K562 (cell line): Measurements from ENCODE around the gene MTX3. TPM values are rescaled to one million over a fixed set of nuclear protein-coding genes. Genes with fewer than 3 reads are reported as not detected.

Experiments used
- ATAC-seq: fragments of 200-7000 bp; cut with Tn5 transposase; 3 replicates; pipeline ENCODE4 v1.9.1; 2020; ENCODE audit warnings: moderate library complexity
- BruUV-seq: library from RNA; stranded (reverse); fragments of 400-500 nt; replicated peaks from 2 replicates; lab custom pipeline; 2021; lab: Mats Ljungman, UMichigan
- CTCF ChIA-PET: fragments of 300-600 bp; formaldehyde crosslinking; extraction: SDS; loops from one replicate; lab custom pipeline; 2021; ENCODE audit warnings: low intra/inter-chr PET ratio; lab: Yijun Ruan, JAX
- POLR2A ChIA-PET: fragments of 300-600, 350-650 bp; sonication (Branson Sonifier 250); formaldehyde crosslinking; extraction: SDS; loops from one replicate; lab custom pipeline; 2021; ENCODE audit warnings: antibody characterized with exemption, inconsistent platforms; lab: Yijun Ruan, JAX
- DNase-seq, 4 experiments: peaks; one replicate each; pipeline versions ENCODE4 v3.0.0 to v3.0.0-alpha.2; 2011 to 2018; ENCODE audit warnings: low spot score in 3 of 4, mixed read lengths in 3 of 4; ENCODE audit errors: extremely low read depth in 1 of 4
- FAIRE-seq: peaks from 2 replicates; lab custom pipeline; 2011; peaks lifted over from hg19 to GRCh38; lab: Jason Lieb, UNC
- H2AFZ ChIP-seq: 2 replicates; pipeline ENCODE4 v1.6.0; 2011; ENCODE audit warnings: low read depth, low read length, control low read depth, inconsistent platforms
- H3K27ac ChIP-seq: fragments of 200-600 bp; 3 replicates; pipeline ENCODE4 v1.8.0; 2011; ENCODE audit warnings: low read depth, mild to moderate bottlenecking, control low read depth, inconsistent platforms, low read length, moderate library complexity, mixed read lengths; ENCODE audit errors: extremely low read depth
- H3K27me3 ChIP-seq, 2 experiments: fragments of 300-600 bp in 1 of 2; 2 replicates in 1 of 2; 3 replicates in 1 of 2; pipeline versions ENCODE4 v1.6.0 to v1.8.0; 2011; ENCODE audit warnings: inconsistent platforms in 2 of 2, low read length in 2 of 2, mild to moderate bottlenecking in 1 of 2, mixed read lengths in 1 of 2, moderate library complexity in 1 of 2; ENCODE audit not compliant: control insufficient read depth in 2 of 2, insufficient read depth in 2 of 2
- H3K36me3 ChIP-seq: fragments of 300-600 bp; 3 replicates; pipeline ENCODE4 v1.8.0; 2011; ENCODE audit warnings: mild to moderate bottlenecking, low read length, inconsistent platforms; ENCODE audit not compliant: control insufficient read depth, insufficient read depth
- H3K4me1 ChIP-seq, 2 experiments: fragments of 200-600 bp in 1 of 2; replicated peaks in 1 of 2; 2 replicates in 1 of 2; 3 replicates in 1 of 2; pipeline versions ENCODE4 v1.5.1 to v1.8.0; 2011; ENCODE audit warnings: inconsistent platforms in 2 of 2, low read length in 2 of 2, mild to moderate bottlenecking in 1 of 2, mixed read lengths in 1 of 2, moderate library complexity in 1 of 2; ENCODE audit not compliant: control insufficient read depth in 2 of 2, insufficient read depth in 2 of 2
- H3K4me2 ChIP-seq: 2 replicates; pipeline ENCODE4 v1.6.1; 2011; ENCODE audit warnings: low read length, control low read depth, inconsistent platforms, mixed read lengths; ENCODE audit not compliant: insufficient read depth
- H3K4me3 ChIP-seq: fragments of 200-600 bp; sonication (generic), shearing (Covaris generic); 2 replicates; pipeline ENCODE4 v1.5.1; 2016; ENCODE audit warnings: control low read depth, inconsistent platforms
- H3K79me2 ChIP-seq: fragments of 200-600 bp; 3 replicates; pipeline ENCODE4 v1.8.0; 2011; ENCODE audit warnings: low read length, inconsistent platforms; ENCODE audit not compliant: control insufficient read depth, insufficient read depth
- H3K9ac ChIP-seq, 2 experiments: 2 replicates each; pipeline versions ENCODE4 v1.6.0 to v1.6.1; 2011; ENCODE audit warnings: low read depth in 2 of 2, low read length in 2 of 2, control low read depth in 1 of 2, inconsistent platforms in 1 of 2, mild to moderate bottlenecking in 1 of 2, mixed read lengths in 1 of 2; ENCODE audit not compliant: insufficient read depth in 1 of 2
- H3K9me1 ChIP-seq: one replicate; pipeline ENCODE4 v1.6.0; 2011; ENCODE audit warnings: inconsistent platforms, mild to moderate bottlenecking, low read length, moderate library complexity; ENCODE audit not compliant: control insufficient read depth, insufficient read depth
- H3K9me3 ChIP-seq: replicated peaks from 2 replicates; pipeline ENCODE4 v1.5.1; 2011; ENCODE audit warnings: low read depth, low read length, inconsistent platforms; ENCODE audit not compliant: control insufficient read depth, insufficient read depth
- H4K20me1 ChIP-seq: replicated peaks from 2 replicates; pipeline ENCODE4 v1.6.1; 2011; ENCODE audit warnings: low read length, inconsistent platforms, mixed read lengths; ENCODE audit not compliant: control insufficient read depth, insufficient read depth
- AFF1 ChIP-seq, 2 experiments: fragments of 450-650 bp; IDR thresholded peaks; 2 replicates each; pipeline ENCODE4 v1.6.1; 2018; ENCODE audit warnings: mild to moderate bottlenecking in 2 of 2, low read depth in 1 of 2; ENCODE audit not compliant: partially characterized antibody in 2 of 2
- CBFA2T2 ChIP-seq: fragments of 450-650 bp; conservative IDR thresholded peaks from 2 replicates; pipeline ENCODE4 v1.6.1; 2017; ENCODE audit warnings: mild to moderate bottlenecking
- FUS ChIP-seq: fragments of 200-400 bp; formaldehyde crosslinking; optimal IDR thresholded peaks from 2 replicates; pipeline ENCODE3; 2017; ENCODE audit warnings: low read depth, low read length
- MTF1 ChIP-seq: fragments of 250-450 bp; sonication (Bioruptor Pico); IDR thresholded peaks from 2 replicates; pipeline ENCODE4 v1.9.0; 2021; ENCODE audit warnings: moderate library complexity, mild to moderate bottlenecking, inconsistent platforms, borderline replicate concordance
- TRIM25 ChIP-seq: fragments of 450-650 bp; IDR thresholded peaks from 2 replicates; pipeline ENCODE4 v1.7.0; 2016; ENCODE audit warnings: borderline replicate concordance
- ZNF263 ChIP-seq: sonication (generic); formaldehyde crosslinking; IDR thresholded peaks from 2 replicates; pipeline ENCODE4 v1.8.0; 2022; ENCODE audit warnings: mild to moderate bottlenecking, missing genetic modification reagents, borderline replicate concordance
- WGBS: fragments of 100-300 bp; shearing (Covaris generic); methylation state at CpG from one replicate; pipeline ENCODE4 v1.1.6; 2016; ENCODE audit warnings: low coverage, mixed read lengths; ENCODE audit not compliant: insufficient coverage; ENCODE audit errors: missing lambda C conversion rate; 5-methylcytosine and 5-hydroxymethylcytosine counted together
- in situ Hi-C: fragments of 300-500 bp; cut with MboI; formaldehyde crosslinking; loops from 4 replicates; pipeline ENCODE4 v1.15.0; 2018; ENCODE audit warnings: inconsistent platforms, mixed read lengths
- intact Hi-C: fragments of 100-400 bp; cut with micrococcal nuclease; formaldehyde crosslinking; loops from 2 replicates; pipeline ENCODE4 v1.14.2; 2022
- polyA plus RNA-seq, 8 experiments: library from polyadenylated mRNA; depleted of rRNA in 4 of 8; stranded (reverse) in 5 of 8; unstranded in 3 of 8; fragments of >200 nt; fragmentation: Nextera tagmentation in 2 of 8; fragmentation: Illumina TruSeq in 1 of 8; extraction: Ambion mirVana in 2 of 8; extraction: Trizol in 1 of 8; gene quantifications; 2 replicates each; pipeline versions ENCODE4 v1.2.1 to v1.2.3, GENCODE V29; 2011 to 2014; ENCODE audit warnings: inconsistent platforms in 1 of 8, missing spikeins in 1 of 8
- total RNA-seq, 7 experiments: library from RNA; depleted of rRNA in 6 of 7; stranded (reverse); fragments of >200 nt in 6 of 7; fragmentation: Illumina TruSeq in 2 of 7; extraction: Trizol in 2 of 7; gene quantifications; 2 replicates each; pipeline versions ENCODE4 v1.2.1 to v1.2.3, GENCODE V29; 2011 to 2021; ENCODE audit warnings: low replicate concordance in 1 of 7
- TF ChIP-seq, protein P1 (sequence below): fragments of 250-450 bp; sonication (Bioruptor Pico); IDR thresholded peaks from 2 replicates; pipeline ENCODE4 v1.5.0; 2021; ENCODE audit warnings: mild to moderate bottlenecking, moderate library complexity

The MTX3 gene
- total and polyA plus RNA-seq, 9 of the 15 experiments (the other 6 are each of a cell fraction or from before 2014, with no cell fraction given): 0.04 to 0.36 (median 0.15) TPM; not detected in 1

DNA sequence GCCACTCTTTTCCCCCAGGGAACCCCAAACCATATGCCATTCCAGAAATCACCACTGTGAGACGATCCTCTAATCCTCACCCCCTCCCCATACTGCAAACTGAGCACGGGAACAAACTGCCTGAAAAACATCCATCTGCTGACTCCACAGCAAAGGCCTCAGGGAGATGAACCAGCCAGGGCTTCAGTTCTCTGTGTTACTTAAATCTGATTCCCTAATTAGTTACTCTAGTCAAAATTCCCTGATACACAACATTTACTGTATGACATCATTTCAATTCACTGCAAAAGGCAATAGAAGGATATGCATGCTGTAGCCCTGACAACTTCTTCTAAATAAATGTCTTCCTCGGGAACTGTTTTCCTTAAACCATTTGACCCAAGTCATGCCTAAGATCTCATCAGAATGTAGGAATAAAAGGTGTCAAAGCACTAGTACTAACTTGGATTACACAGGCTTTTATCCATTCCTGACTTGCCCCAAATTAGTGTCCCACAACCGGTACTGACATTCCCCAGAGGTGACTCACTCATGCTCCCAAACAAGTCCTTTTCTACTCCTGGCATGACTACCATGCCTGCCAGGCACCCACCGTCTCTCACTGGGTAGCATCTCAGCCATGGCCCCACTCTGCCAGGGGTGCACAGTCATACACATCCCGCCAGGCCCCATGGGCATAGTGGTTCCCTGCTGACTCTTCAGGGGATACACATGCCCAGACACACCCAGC, 35.0 kb downstream of the MTX3 start (continued):
- no peak for TF ChIP-seq AFF1 (IDR thresholded peaks at IDR 0.05; ENCODE audit: low read depth in 1 of 2, partially characterized antibody in 2 of 2)
- no peak for TF ChIP-seq ZNF263 (CRISPR knock-in tag)
- no peak for TF ChIP-seq MTF1 (CRISPR knock-in tag)
- no peak for TF ChIP-seq FUS
- TF ChIP-seq, all 486 proteins: peak for 0

GRCh38 chr5:79955356-79955895, 35.6 kb downstream of the MTX3 start:
- no peaks in the 10 kb centered on the region for H3K9me1 ChIP-seq
- ChIA-PET CTCF (interaction anchor here (0.7 kb wide), 1 partner anchor 827 kb away, joined by 3 read pairs; no protein-coding TSS in a partner anchor), POLR2A (no interaction called here)
- intact Hi-C loops (no loop called here), in situ Hi-C loops (no loop called here)
- no peak overlapping the region for H3K27ac ChIP-seq
- FAIRE-seq (no peak), DNase-seq (no peak), ATAC-seq (no peak)
- H3K9ac ChIP-seq: no peak overlapping the region
- WGBS: 1% methylated on average over 5 of the region's 5 CpGs
- no peaks in the 10 kb centered on the region for H3K9me3 ChIP-seq
- no peak overlapping the region for H3K4me3 ChIP-seq
- peaks cover 2 to 31% of the 10 kb centered on the region in 2 experiments; a peak in 3 of 5 replicates for H3K27me3 ChIP-seq
- H2AFZ ChIP-seq: no peak overlapping the region
- H4K20me1 ChIP-seq: no peaks in the 10 kb centered on the region
- BruUV-seq: no TSS peak
- no peaks in the 10 kb centered on the region for H3K4me1 ChIP-seq
- no peak overlapping the region for H3K4me2 ChIP-seq
- H3K79me2 ChIP-seq: no peaks in the 10 kb centered on the region
- no peaks in the 10 kb centered on the region for H3K36me3 ChIP-seq
- TF ChIP-seq CBFA2T2: no peak
- TF ChIP-seq, protein P1, sequence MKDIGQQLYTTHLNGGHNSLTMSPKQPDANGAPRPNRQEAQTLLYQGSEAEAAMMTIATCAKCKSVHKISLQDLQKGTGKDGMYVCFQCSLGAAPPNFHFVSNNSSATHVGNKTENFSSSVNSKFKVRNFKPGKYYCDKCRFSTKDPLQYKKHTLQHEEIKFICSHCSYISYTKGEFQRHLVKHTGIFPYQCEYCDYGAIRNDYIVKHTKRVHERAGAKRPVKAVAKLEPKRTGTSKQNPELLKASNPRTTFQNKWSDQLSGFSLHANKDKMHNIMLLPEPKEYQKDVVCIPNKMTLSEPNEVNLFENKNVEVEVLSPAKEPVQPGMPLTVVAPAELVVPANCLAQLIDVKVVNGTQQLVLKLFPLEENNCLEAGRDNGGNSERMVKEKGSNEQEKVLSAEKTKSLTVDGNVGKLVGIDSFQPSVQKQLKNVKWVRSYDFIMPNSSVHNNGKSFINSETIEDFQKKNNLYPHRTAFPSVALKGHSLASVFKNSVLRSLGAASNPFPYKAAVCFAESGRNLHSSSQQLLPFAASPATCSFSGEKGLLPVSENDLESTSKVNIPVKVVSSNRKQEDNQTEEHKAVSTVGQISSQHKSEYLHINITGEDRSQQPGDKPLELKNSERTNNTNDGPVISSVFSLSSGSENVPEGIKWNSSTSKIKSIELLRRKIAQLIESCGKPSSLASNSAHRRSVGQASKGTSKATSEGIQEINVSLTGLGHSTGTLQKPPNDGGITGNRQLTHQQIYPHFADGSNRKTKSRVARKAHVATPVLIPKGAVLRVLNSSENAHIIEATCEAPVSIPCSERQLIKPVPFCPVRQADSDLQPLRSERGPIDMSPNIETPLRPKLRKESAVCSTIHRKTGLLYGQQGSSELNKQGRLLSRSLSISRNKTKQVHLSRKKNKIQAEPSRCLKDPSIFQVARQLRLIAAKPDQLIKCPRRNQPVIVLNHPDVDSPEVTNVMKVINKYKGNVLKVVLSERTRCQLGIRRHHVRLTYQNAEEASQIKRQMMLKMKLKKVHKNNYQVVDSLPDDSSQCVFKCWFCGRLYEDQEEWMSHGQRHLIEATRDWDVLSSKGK: no peak
- TF ChIP-seq TRIM25: no peak
